ENCODE results near the gene SPINK5.

The SPINK5 gene

GRCh38 chr5:148091991-148092964 is 28.5 kb downstream of the SPINK5 start:
- DNase-seq: no peak

- no peak for DNase-seq
Measured at GRCh38 chr5:148094336-148094735, 30.6 kb downstream of the SPINK5 start.

- no peak for DNase-seq
Measured at GRCh38 chr5:148104226-148104625, 40.4 kb downstream of the SPINK5 start.

GRCh38 chr5:148107608-148108007 is 43.8 kb downstream of the SPINK5 start:
- no peak for DNase-seq

GRCh38 chr5:148113243-148113642 is 49.5 kb downstream of the SPINK5 start:
- DNase-seq: no peak

- DNase-seq: no peak
Measured at GRCh38 chr5:148120317-148120716, 56.5 kb downstream of the SPINK5 start.

- DNase-seq: no peak
Measured at GRCh38 chr5:148125641-148126040, 61.9 kb downstream of the SPINK5 start.

- no peak for DNase-seq
Measured at GRCh38 chr5:148135091-148136048, 71.6 kb downstream of the SPINK5 start.

GRCh38 chr5:148140846-148141245 is 77.1 kb downstream of the SPINK5 start:
- no peak for DNase-seq

- no peak for DNase-seq
Measured at GRCh38 chr5:148141645-148142044, 77.9 kb downstream of the SPINK5 start.

GRCh38 chr5:148145916-148146315 is 82.1 kb downstream of the SPINK5 start:
- no peak for DNase-seq

- no peak for DNase-seq
Measured at GRCh38 chr5:148146487-148146886, 82.7 kb downstream of the SPINK5 start.

GRCh38 chr5:148147415-148147814 is 83.6 kb downstream of the SPINK5 start:
- no peak for DNase-seq

GRCh38 chr5:148151872-148152271 is 88.1 kb downstream of the SPINK5 start:
- DNase-seq: no peak

- DNase-seq: no peak
Measured at GRCh38 chr5:148152781-148153180, 89.0 kb downstream of the SPINK5 start.

GRCh38 chr5:148156609-148157008 is 92.8 kb downstream of the SPINK5 start:
- DNase-seq: no peak

- no peak for DNase-seq
Measured at GRCh38 chr5:148162038-148162437, 98.3 kb downstream of the SPINK5 start.

- DNase-seq: no peak
Measured at GRCh38 chr5:148163345-148163744, 99.6 kb downstream of the SPINK5 start.

- no peak for DNase-seq
Measured at GRCh38 chr5:148166550-148167283, 102.9 kb downstream of the SPINK5 start.

- no peak for DNase-seq
Measured at GRCh38 chr5:148168246-148168645, 104.5 kb downstream of the SPINK5 start, which contains the start of gene SPINK14. Gene SPINK14 (plus strand): TSS chr5:148168546. CDS start chr5:148169733, 1,187 bp downstream.

- no peak for DNase-seq
Measured at GRCh38 chr5:148172377-148172776, 108.6 kb downstream of the SPINK5 start.

- DNase-seq: no peak
Measured at GRCh38 chr5:148176480-148176879, 112.7 kb downstream of the SPINK5 start.

GRCh38 chr5:148177207-148177606 is 113.4 kb downstream of the SPINK5 start:
- DNase-seq: no peak

Measured in activated CD4-positive, alpha-beta T cell treated with anti-CD3 and anti-CD28 coated beads, Interleukin-10, Interleukin-2, amounts not matched to agents 100 ng/mL and 50 ng/mL, durations not matched to agents 16 hours and 8 hours (primary cell).